GM12878 (cell line): ENCODE data around the gene ADPRHL1. TPM values are rescaled to one million over a fixed set of nuclear protein-coding genes. Genes with fewer than 3 reads are reported as not detected.

Experiments
- BCLAF1 ChIP-seq: fragments of 450-650 bp; IDR thresholded peaks from 2 replicates; pipeline ENCODE4 v1.6.1; 2017; ENCODE audit warnings: antibody characterized with exemption, mild to moderate bottlenecking, moderate library complexity
- MEF2B ChIP-seq: fragments of 450-650 bp; IDR thresholded peaks from 2 replicates; pipeline ENCODE4 v1.6.1; 2018; ENCODE audit warnings: mild to moderate bottlenecking, moderate library complexity; ENCODE audit not compliant: partially characterized antibody, poor library complexity, severe bottlenecking
- NR2C1 ChIP-seq: fragments of 450-650 bp; IDR thresholded peaks from 2 replicates; pipeline ENCODE4 v1.6.1; 2017; ENCODE audit warnings: antibody characterized with exemption, mild to moderate bottlenecking, moderate library complexity
- ZNF592 ChIP-seq: fragments of 450-650 bp; IDR thresholded peaks from 2 replicates; pipeline ENCODE4 v1.6.1; 2017; ENCODE audit warnings: mild to moderate bottlenecking, moderate library complexity
- ZNF687 ChIP-seq: fragments of 450-650 bp; IDR thresholded peaks from 2 replicates; pipeline ENCODE4 v1.6.1; 2017; ENCODE audit warnings: mild to moderate bottlenecking, moderate library complexity
- ZSCAN29 ChIP-seq: fragments of 450-650 bp; IDR thresholded peaks from 2 replicates; pipeline ENCODE4 v1.6.1; 2017; ENCODE audit warnings: mild to moderate bottlenecking, moderate library complexity
- polyA plus RNA-seq, 11 experiments: library from polyadenylated mRNA; depleted of rRNA in 4 of 11; unstranded in 6 of 11; stranded (reverse) in 5 of 11; fragments of >200 nt; fragmentation: Nextera tagmentation in 4 of 11; fragmentation: Illumina TruSeq in 1 of 11; extraction: Ambion mirVana in 4 of 11; extraction: Trizol in 1 of 11; gene quantifications; 1 replicate in 1 of 11; 2 replicates in 10 of 11; pipeline versions ENCODE4 v1.2.1 to v1.2.3, GENCODE V29; 2011 to 2016; ENCODE audit warnings: inconsistent platforms in 2 of 11, missing spikeins in 2 of 11, low read depth in 1 of 11
- total RNA-seq, 4 experiments: library from RNA; depleted of rRNA in 3 of 4; stranded (reverse); fragments of >200 nt in 3 of 4; fragmentation: Illumina TruSeq in 1 of 4; extraction: Trizol in 1 of 4; gene quantifications; 2 replicates each; pipeline versions ENCODE4 v1.2.1 to v1.2.3, GENCODE V29; 2013 to 2021

ADPRHL1 gene
- total and polyA plus RNA-seq, 10 of the 15 experiments (the other 5 are each of a cell fraction or from before 2014, with no cell fraction given): 0.05 to 1.9 (median 1.0) TPM

- TF ChIP-seq BCLAF1 (no peak), ZNF687 (no peak), ZSCAN29 (no peak), MEF2B (no peak), NR2C1 (no peak), ZNF592 (no peak)
Measured at GRCh38 chr13:113405481-113406300, 47.6 kb downstream of the ADPRHL1 start (continued).
